GM19438 (cell line): ENCODE results near the gene TRDN.
"Not testable (repeated sequence)": the region's sequence is repeated elsewhere in the genome, so short reads cannot be mapped to it uniquely, and the experiment has no call there.

ENCODE experiments used
- ATAC-seq: cut with Tn5 transposase; IDR thresholded peaks from one replicate; pipeline ENCODE4 v1.9.1; 2021; ENCODE audit warnings: low read depth; ENCODE audit not compliant: unreplicated experiment

TRDN gene

GRCh38 chr6:123329337-123329736 is 307.4 kb downstream of the TRDN start:
- ATAC-seq, result no peak

- ATAC-seq, result no peak
Observed at GRCh38 chr6:123323452-123324329, 313.1 kb downstream of the TRDN start.

GRCh38 chr6:123321020-123321419 is 315.7 kb downstream of the TRDN start:
- no peak for ATAC-seq

DNA sequence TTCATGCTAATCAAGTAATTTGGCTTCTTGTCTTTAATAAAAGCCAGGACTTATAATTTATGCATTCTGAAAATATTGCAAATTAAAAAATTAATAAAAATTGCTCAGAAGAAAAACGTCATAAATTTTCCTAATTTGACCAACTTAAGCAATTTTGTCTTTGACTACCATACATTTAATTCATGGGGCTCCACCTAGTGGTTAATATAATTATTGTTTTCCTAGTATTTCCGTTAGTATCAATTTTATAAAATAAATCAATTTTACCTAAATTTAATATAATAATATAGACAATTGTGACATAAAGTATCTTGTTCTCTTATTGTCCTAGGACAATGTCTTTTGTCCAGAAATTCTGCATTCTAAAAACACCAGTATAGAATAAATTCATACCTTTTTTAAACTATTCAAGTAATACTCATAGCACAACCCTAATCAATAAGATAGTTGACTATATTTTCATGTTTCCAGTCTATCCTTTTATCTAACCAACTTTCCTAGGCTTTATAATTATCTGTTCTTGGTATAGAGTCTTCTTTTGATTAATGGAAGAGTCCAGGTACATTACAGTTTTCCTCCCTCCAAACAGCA is 319.9 kb downstream of the TRDN start:
- ATAC-seq, result no peak

DNA sequence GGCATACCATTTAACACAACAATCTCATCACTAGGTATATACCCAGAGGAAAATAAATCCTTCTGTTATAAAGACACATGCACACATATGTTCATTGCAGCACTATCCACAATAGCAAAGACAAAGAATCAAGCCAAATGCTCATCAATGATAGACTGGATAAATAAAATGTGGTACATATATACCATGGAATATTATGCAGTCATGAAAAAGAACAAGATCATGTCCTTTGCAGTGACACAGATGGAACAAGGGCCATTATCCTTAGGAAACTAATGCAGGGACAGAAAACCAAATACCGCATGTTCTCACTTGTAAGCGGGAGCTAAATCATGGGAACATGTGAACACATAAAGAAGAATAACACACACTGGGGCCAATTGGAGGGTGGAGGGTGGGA is 322.3 kb downstream of the TRDN start:
- ATAC-seq, result not testable (repeated sequence)

DNA sequence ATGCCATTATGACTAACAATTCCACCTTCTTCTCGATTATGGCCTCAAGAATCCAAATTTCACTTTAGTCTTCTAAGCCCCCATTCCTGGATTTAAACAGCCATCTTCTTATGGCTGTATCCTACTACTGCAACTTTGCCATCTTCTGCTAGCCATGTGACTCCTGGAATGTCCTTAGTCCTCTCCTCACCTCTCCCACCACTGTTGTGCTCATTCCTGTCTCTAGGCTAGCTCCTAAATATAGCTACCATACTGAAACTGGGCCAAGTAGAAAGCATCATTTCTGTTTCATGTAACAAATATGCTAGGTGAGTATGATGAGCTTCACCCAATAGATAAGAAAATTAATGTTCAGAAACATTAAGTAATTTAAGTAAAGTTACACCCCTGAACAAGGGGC is 327.6 kb downstream of the TRDN start:
- ATAC-seq, result no peak

DNA sequence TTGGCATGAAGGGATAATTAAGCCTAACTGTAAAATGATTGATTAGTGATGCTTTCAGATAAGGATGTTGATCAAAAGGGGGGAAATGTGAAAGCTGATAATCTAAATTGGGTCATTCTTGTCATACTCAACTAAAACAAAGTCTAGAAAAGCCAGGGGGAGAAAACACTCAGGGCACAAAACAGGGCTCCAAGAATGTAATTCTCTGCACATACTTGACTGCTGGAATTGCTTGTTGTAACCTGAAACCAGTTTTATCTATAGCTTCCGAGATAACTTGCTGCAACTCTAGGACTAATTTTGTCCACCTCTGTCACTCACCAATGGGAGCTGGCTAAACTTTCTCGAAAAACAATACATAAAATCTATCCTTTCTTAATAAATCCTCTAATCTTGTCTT is 330.4 kb downstream of the TRDN start:
- no peak for ATAC-seq

DNA sequence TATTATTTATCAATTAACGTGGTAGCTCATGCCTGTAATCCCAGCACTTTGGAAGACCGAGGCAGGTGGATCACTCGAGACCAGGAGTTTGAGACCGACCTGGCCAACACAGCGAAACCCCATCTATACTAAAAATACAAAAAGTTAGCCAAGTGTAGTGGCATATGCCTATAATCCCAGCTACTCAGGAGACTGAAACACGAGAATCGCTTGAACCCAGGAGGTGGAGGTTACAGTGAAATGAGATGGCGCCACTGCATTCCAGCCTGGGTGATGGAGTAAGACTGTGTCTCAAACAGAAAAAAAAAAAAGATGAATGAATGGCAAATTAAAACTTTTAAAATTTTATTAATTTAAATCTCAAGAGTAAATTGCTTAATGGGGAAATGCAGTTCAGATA is 341.1 kb downstream of the TRDN start:
- ATAC-seq, result no peak

DNA sequence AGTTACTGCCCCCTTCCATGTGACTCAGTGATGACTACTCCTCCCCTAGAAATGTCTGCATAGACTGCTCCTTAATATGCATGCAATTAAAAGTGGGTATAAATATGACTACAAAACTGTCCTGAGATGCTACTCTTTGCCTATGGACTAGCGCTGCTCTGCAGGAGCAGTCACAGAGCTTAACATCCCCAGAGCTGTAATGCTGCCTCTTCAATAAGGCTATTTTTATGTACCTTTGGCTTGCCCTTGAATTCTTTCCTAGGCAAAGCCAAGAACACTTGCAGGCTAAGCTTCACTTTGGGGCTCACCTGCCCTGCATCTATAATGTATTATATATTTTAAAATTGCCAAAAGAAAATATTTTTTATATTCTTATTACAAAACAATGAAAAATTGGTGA is 341.6 kb downstream of the TRDN start:
- ATAC-seq, result no peak

- ATAC-seq, result no peak
Observed at GRCh38 chr6:123288649-123289048, 348.1 kb downstream of the TRDN start.

GRCh38 chr6:123276546-123276980 is 360.2 kb downstream of the TRDN start:
- no peak for ATAC-seq

DNA sequence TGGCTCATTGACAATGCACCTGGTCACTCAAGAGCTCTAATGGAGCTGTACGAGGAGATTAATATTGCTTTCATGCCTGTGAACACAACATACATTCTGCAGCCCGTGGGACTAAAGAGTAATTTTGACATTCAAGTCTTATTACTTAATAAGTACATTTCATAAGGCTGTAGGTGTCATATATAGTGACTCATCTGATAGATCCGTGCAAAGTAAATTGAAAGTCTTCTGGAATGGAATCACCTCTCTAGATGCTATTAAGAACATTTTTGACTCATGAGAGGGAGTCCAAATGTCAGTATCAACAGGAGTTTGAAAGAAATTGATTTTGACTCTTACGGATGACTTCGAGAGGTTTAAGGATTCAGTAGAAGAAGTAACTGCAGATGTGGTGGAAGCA is 372.8 kb downstream of the TRDN start:
- no peak for ATAC-seq

DNA sequence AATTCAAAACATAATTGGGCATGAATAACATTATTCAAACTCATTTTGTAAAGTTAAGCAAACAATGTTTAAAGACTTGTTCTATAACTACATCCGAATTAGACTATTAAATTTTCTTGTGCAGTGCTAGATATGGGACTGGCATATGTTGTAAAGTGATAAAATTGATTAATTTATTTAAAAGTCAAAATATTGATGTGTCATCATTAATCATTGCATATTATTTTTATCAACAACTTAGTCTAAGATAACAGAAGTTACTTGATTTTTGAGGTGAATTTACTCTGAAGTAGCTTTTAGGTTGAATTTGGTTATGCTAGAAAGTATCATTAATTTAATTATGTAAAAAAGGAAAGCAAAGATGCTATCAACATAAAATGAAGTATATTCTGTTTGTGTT is 396.1 kb downstream of the TRDN start:
- ATAC-seq, result no peak

GRCh38 chr6:123233336-123233735 is 403.4 kb downstream of the TRDN start:
- ATAC-seq, result no peak

DNA sequence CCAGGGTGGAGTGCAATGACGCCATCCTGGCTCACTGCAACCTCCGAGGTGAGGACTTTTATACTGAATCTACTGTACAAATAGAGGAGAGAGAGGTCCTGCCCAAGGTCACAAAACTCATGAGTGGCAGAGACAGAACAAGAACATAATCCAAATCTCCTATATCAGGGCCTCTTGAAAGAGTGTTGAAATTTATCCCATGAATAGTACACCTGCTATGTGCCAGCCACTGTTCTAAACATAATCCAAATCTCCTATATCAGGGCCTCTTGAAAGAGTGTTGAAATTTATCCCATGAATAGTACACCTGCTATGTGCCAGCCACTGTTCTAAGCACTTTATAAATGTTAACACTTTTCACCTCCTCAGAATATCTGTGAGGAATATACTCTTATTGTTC is 409.0 kb downstream of the TRDN start:
- ATAC-seq, result not testable (repeated sequence)

DNA sequence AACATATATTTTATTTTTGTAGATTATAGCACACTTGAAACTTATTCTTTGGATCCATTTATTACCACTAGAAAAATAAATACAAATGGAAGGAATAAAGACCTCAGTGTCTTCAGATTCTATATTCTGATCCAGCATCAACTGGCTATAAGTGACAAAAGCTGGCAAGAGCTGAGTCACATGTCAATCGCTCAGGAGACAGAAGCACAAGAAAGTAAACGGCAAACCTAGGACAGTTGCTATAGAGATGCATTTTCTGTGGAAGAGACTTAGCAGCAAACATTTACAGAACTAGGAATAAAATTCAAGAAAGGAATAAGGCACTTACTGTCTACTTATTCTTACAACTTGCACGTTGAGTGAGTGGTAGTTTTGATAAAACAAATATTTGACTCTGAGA is 410.4 kb downstream of the TRDN start:
- no peak for ATAC-seq

- ATAC-seq, result no peak
Observed at GRCh38 chr6:123224077-123224476, 412.7 kb downstream of the TRDN start.

GRCh38 chr6:123223461-123223860 is 413.3 kb downstream of the TRDN start:
- ATAC-seq, result no peak

DNA sequence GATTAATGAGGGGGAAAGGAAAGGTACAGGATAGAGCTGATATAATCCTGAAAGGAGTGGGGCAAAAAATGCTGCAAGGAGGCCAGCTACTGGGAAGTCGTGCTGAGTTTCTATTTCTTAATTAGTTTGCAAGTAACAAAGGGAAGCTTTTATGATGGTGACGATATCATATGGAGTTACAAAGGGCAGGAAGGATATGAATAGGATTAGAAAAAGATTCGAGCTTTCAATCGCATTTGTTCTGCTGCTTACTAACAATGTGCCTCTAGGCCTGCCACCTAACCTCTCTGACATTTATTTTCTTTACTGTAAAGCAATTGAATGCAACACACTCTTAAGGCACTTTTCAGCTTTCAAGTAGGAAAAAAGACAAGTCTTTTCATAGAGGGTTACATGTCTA is 421.5 kb downstream of the TRDN start:
- ATAC-seq, result no peak

- no peak for ATAC-seq
Observed at GRCh38 chr6:123214433-123214832, 422.3 kb downstream of the TRDN start.

GRCh38 chr6:123213921-123214320 is 422.8 kb downstream of the TRDN start:
- ATAC-seq, result no peak
